ENCODE data around the gene ZNF106. TPM values are rescaled to one million over a fixed set of nuclear protein-coding genes. Genes with fewer than 3 reads are reported as not detected.

The ZNF106 gene
- total RNA-seq, 1 donor from 2014 or later, result 680 TPM

DNA sequence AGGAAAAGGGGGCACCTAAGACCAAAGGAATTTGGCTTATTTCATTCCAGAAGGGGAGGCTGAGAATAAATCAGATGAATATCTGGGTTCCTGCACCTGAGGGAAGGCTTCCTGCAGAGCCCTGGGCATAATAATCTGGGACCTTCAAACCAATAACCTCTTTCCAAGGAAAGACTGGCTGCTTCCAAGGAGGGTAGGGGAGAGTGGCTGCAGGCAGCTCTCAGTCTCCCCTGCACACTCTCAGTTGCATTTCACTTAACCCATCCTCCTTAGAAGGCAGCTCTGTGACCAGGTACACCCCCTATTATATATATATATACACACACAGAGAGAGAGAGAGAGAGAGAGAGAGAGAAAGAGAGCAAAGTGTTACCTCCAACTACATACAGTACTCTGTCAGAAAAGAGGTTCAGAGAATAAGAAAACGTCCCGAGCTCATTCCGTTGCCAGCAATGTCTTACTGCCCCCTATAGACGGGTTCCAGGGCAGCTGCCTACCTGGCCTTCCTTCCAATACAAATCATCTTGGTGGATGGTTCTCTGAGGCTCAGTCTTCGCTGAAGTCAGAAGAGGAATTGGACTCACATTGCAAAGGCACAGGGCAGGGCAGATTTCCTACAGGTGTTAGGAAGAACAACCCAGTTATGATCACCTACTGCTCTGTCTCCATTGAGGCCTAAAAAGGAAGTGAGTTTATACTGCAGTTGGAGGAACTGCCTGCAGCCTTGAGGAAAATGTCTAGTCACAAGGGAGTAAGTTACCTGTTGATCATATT lies 105.5 kb downstream of the ZNF106 start:
- TF ChIP-seq, protein P1, sequence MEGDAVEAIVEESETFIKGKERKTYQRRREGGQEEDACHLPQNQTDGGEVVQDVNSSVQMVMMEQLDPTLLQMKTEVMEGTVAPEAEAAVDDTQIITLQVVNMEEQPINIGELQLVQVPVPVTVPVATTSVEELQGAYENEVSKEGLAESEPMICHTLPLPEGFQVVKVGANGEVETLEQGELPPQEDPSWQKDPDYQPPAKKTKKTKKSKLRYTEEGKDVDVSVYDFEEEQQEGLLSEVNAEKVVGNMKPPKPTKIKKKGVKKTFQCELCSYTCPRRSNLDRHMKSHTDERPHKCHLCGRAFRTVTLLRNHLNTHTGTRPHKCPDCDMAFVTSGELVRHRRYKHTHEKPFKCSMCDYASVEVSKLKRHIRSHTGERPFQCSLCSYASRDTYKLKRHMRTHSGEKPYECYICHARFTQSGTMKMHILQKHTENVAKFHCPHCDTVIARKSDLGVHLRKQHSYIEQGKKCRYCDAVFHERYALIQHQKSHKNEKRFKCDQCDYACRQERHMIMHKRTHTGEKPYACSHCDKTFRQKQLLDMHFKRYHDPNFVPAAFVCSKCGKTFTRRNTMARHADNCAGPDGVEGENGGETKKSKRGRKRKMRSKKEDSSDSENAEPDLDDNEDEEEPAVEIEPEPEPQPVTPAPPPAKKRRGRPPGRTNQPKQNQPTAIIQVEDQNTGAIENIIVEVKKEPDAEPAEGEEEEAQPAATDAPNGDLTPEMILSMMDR (IDR thresholded peaks at IDR 0.05; ENCODE audit: borderline replicate concordance), result peak; percentile 69
- intact Hi-C loops (cut with micrococcal nuclease), result no loop called here

DNA sequence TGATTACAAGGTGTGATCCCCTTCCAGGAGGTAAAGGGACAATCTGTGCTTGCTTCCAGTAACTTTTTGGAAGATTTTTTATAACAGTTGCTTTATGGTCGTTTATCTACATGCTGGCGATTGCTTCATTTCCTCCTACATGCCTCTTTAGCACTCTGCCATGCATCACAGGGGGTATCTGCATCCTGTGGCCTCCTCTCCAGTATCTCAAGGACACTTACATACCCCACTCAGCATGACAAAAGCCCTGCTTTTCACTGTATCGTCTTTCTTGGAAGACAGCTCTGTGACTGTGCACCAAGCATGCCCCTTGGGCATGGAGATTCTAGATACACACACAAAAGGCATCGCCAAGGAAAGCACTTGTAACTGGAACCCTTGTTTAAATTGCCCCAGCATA lies 106.3 kb downstream of the ZNF106 start:
- H3K4me3 ChIP-seq, result no peak overlapping the region
- no peaks in the 10 kb centered on the region for H3K9me3 ChIP-seq (replicated peaks)
- no peaks in the 10 kb centered on the region for H3K36me3 ChIP-seq
- DNase-seq, result no peak
- H3K27ac ChIP-seq (replicated peaks), result no peak overlapping the region
- no peaks in the 10 kb centered on the region for H3K27me3 ChIP-seq (ENCODE audit: low read depth)
- intact Hi-C loops (cut with micrococcal nuclease), result no loop called here
- H3K4me1 ChIP-seq, result peaks cover 40% of the 10 kb centered on the region
- TF ChIP-seq, protein P1 (IDR thresholded peaks at IDR 0.05; ENCODE audit: borderline replicate concordance), result no peak

More for the DNA sequence above, 105.5 kb downstream of the ZNF106 start:
- Histone ChIP-seq H3K36me3 (no peaks in the 10 kb centered on the region), H3K27ac (replicated peaks) (peak overlapping the region; percentile 62), H3K9me3 (replicated peaks) (no peaks in the 10 kb centered on the region), H3K4me1 (peaks cover 40% of the 10 kb centered on the region), H3K27me3 (ENCODE audit: low read depth) (no peaks in the 10 kb centered on the region), H3K4me3 (no peak overlapping the region)
- DNase-seq, result no peak

DNA sequence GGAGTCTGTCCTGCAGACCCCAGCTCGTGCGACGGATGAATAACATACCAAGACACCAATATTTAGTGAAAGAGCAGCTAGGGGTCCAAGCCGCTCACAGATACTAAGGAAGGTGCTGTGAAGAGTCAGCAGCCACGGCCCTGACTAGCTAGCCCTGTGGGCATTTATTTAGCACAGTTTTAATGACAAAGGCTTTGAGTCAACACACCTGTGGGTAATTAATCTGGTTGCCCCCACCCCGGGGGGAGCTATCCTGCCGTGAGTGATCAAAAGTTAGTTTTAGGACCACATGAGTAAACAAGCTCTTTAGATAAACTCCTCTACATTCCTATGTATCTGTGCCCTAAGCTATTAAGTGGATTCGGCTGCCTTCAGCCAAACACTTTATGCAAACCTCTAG lies 112.9 kb downstream of the ZNF106 start:
- no peak for DNase-seq
- TF ChIP-seq, protein P1 (IDR thresholded peaks at IDR 0.05; ENCODE audit: borderline replicate concordance), result no peak
- Histone ChIP-seq H3K36me3 (no peaks in the 10 kb centered on the region), H3K27me3 (ENCODE audit: low read depth) (no peaks in the 10 kb centered on the region), H3K9me3 (replicated peaks) (no peaks in the 10 kb centered on the region), H3K4me1 (peaks cover 8% of the 10 kb centered on the region), H3K27ac (replicated peaks) (no peak overlapping the region), H3K4me3 (no peak overlapping the region)
- intact Hi-C loops (cut with micrococcal nuclease), result no loop called here

DNA sequence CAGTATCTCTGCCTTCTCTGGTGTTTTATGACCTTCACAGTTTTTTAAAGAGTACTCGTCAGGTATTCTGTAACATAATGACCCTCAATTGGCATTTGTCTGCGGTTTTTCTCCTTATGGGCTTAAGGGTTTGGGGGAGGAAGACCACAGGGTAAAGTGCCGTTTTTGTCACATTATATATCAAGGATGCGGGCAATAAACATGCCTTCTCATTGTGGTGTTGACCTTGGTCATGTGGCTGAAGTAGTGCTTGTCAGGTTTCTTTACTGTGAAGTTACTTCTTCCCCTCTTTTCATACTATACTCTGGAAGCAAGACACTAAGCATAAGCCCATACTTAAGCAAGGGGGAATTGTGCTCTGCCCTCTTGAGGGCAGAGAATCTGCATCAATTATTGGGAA lies 115.0 kb downstream of the ZNF106 start:
- TF ChIP-seq, protein P1 (IDR thresholded peaks at IDR 0.05; ENCODE audit: borderline replicate concordance), result no peak
- Histone ChIP-seq H3K9me3 (replicated peaks) (peaks cover 4% of the 10 kb centered on the region), H3K36me3 (no peaks in the 10 kb centered on the region), H3K4me1 (peaks cover 10% of the 10 kb centered on the region), H3K4me3 (no peak overlapping the region), H3K27ac (replicated peaks) (no peak overlapping the region), H3K27me3 (ENCODE audit: low read depth) (no peaks in the 10 kb centered on the region)
- intact Hi-C loops (cut with micrococcal nuclease), result no loop called here
- DNase-seq, result no peak

DNA sequence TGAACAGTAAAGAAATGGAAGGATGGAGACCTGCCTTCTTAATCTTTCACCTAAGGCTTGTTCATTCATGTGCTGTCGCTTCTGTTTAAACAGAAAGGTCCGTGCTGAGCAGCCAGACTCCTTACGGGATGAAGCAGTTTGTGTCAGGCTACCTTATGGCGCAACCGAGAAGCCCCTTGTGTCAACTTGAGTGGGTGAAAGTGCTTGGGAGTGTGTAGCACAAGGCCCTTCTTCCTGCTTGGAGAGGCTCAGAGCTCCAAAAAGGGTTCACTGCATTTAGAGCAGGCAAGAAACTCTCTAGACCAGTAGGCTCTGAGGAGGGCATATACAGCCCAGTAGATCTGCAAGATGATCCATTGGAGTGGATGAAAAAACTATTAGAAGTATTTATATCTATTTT lies 115.7 kb downstream of the ZNF106 start:
- no peak overlapping the region for H3K4me3 ChIP-seq
- no peaks in the 10 kb centered on the region for H3K36me3 ChIP-seq
- peaks cover 10% of the 10 kb centered on the region for H3K4me1 ChIP-seq
- no peak overlapping the region for H3K27ac ChIP-seq (replicated peaks)
- intact Hi-C loops (cut with micrococcal nuclease), result no loop called here
- TF ChIP-seq, protein P1 (IDR thresholded peaks at IDR 0.05; ENCODE audit: borderline replicate concordance), result no peak
- H3K9me3 ChIP-seq (replicated peaks), result peaks cover 4% of the 10 kb centered on the region
- no peak for DNase-seq
- H3K27me3 ChIP-seq (ENCODE audit: low read depth), result no peaks in the 10 kb centered on the region

All from left ventricle myocardium inferior (tissue), 1 donor.